ENCODE measurements around the gene PCNX2.

GRCh38 chr1:232992227-232992626 lies 303.3 kb downstream of the PCNX2 start:
- TF ChIP-seq ZFX (IDR thresholded peaks at IDR 0.05; ENCODE audit: borderline replicate concordance) (no peak), CTCF (IDR thresholded peaks at IDR 0.05) (no peak)

Data from 22Rv1 (cell line).